Endodermal cell (in vitro differentiated cells): ENCODE data around the gene IL21R. TPM values are rescaled to one million over a fixed set of nuclear protein-coding genes. Genes with fewer than 3 reads are reported as not detected.
A peak's percentile ranks its signal among the peaks of the same experiment; 100 is the strongest.

Experiments
- DNase-seq: peaks from one replicate; pipeline ENCODE4 v3.0.0-alpha.2; 2017
- H3K27ac ChIP-seq: 2 replicates; pipeline ENCODE4 v1.5.1; 2013; ENCODE audit warnings: mild to moderate bottlenecking, low read depth, low read length, moderate library complexity
- H3K27me3 ChIP-seq: 2 replicates; pipeline ENCODE4 v1.6.1; 2013; ENCODE audit warnings: mild to moderate bottlenecking, low read length, moderate library complexity; ENCODE audit not compliant: insufficient read depth, control insufficient read depth, poor library complexity, severe bottlenecking
- H3K36me3 ChIP-seq: 2 replicates; pipeline ENCODE4 v1.7.0; 2013; ENCODE audit warnings: mild to moderate bottlenecking, low read length, moderate library complexity; ENCODE audit not compliant: control insufficient read depth, insufficient read depth
- H3K4me1 ChIP-seq: one replicate; pipeline ENCODE4 v1.7.0; 2013; ENCODE audit warnings: low read length; ENCODE audit not compliant: control insufficient read depth, insufficient read depth
- H3K4me3 ChIP-seq: 2 replicates; pipeline ENCODE4 v1.5.1; 2013; ENCODE audit warnings: mild to moderate bottlenecking, low read length, moderate library complexity
- H3K9ac ChIP-seq: 2 replicates; pipeline ENCODE4 v1.6.1; 2013; ENCODE audit warnings: mild to moderate bottlenecking, low read length, moderate library complexity; ENCODE audit not compliant: poor library complexity, severe bottlenecking; ENCODE audit errors: extremely low read depth
- H3K9me3 ChIP-seq: 2 replicates; pipeline ENCODE4 v1.6.1; 2013; ENCODE audit warnings: mild to moderate bottlenecking, low read length, moderate library complexity; ENCODE audit not compliant: control insufficient read depth
- H3K27ac Mint-ChIP-seq: 2 replicates; pipeline ENCODE4 v1.8.0; 2020; ENCODE audit warnings: mixed read lengths
- H3K27me3 Mint-ChIP-seq: 2 replicates; pipeline ENCODE4 v1.8.0; 2021; ENCODE audit warnings: mild to moderate bottlenecking, mixed read lengths; ENCODE audit not compliant: insufficient read depth
- H3K36me3 Mint-ChIP-seq: 2 replicates; pipeline ENCODE4 v1.8.0; 2020; ENCODE audit warnings: low read depth, mixed read lengths
- H3K4me1 Mint-ChIP-seq: 2 replicates; pipeline ENCODE4 v1.8.0; 2020; ENCODE audit warnings: mixed read lengths
- H3K4me3 Mint-ChIP-seq: 2 replicates; pipeline ENCODE4 v1.8.0; 2020; ENCODE audit warnings: mild to moderate bottlenecking, moderate library complexity, mixed read lengths
- H3K9me3 Mint-ChIP-seq: 2 replicates; pipeline ENCODE4 v1.8.0; 2020; ENCODE audit warnings: mild to moderate bottlenecking, mixed read lengths
- CTCF ChIP-seq: fragments of 200-600 bp; sonication (generic); conservative IDR thresholded peaks from 2 replicates; pipeline ENCODE4 v1.5.0; 2021; ENCODE audit warnings: antibody characterized with exemption, mild to moderate bottlenecking
- WGBS, 2 experiments: methylation state at CpG; one replicate each; pipeline versions ENCODE4 v1.1.5 to v1.1.7; 2013; ENCODE audit warnings: missing lambda C conversion rate in 2 of 2, mixed read lengths in 1 of 2; ENCODE audit not compliant: insufficient coverage in 1 of 2, insufficient read length in 1 of 2; 5-methylcytosine and 5-hydroxymethylcytosine counted together
- total RNA-seq, 2 donors: library from RNA; stranded (reverse); fragmentation: NEBNext Ultra II Directional in 1 of 2; extraction: Animal tissue kit (Norgen Biotek cat#: 25700) in 1 of 2; gene quantifications; 2 replicates in 1 of 2; 3 replicates in 1 of 2; pipeline ENCODE4 v1.2.1, GENCODE V29; 2021

IL21R gene
- total RNA-seq, 2 donors from 2014 or later: 0.18 TPM; not detected in 1

DNA sequence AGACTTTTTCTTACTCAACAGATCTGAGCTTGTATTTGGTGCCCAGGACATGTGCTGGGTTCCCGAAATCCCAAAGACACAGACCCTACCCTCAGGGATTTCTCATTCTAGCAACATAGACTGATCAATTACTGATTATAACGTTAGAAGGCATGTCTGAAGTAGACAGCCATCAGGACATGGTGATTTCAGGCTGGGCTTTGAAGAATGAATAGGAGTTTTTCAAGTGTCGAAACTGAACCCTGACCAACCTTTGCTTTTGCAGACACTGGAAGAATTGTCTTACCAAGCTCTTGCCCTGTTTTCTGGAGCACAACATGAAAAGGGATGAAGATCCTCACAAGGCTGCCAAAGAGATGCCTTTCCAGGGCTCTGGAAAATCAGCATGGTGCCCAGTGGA, 40.0 kb upstream of the IL21R start:
- H3K4me3 Mint-ChIP-seq: no peak overlapping the region
- Histone ChIP-seq H3K9me3 (peaks cover 7% of the 10 kb centered on the region), H3K4me1 (no peaks in the 10 kb centered on the region), H3K36me3 (peaks cover 22% of the 10 kb centered on the region), H3K4me3 (no peak overlapping the region), H3K9ac (no peak overlapping the region), H3K27ac (no peak overlapping the region), H3K27me3 (no peaks in the 10 kb centered on the region)
- DNase-seq: no peak
- peak overlapping the region; percentile 12 for H3K27ac Mint-ChIP-seq
- H3K27me3 Mint-ChIP-seq: no peaks in the 10 kb centered on the region
- H3K9me3 Mint-ChIP-seq: no peaks in the 10 kb centered on the region
- TF ChIP-seq CTCF: no peak
- peaks cover 37% of the 10 kb centered on the region for H3K36me3 Mint-ChIP-seq
- H3K4me1 Mint-ChIP-seq: peaks cover 8% of the 10 kb centered on the region
- 90 to 97% methylated on average over 3 of the region's 3 CpGs for WGBS, 2 experiments

DNA sequence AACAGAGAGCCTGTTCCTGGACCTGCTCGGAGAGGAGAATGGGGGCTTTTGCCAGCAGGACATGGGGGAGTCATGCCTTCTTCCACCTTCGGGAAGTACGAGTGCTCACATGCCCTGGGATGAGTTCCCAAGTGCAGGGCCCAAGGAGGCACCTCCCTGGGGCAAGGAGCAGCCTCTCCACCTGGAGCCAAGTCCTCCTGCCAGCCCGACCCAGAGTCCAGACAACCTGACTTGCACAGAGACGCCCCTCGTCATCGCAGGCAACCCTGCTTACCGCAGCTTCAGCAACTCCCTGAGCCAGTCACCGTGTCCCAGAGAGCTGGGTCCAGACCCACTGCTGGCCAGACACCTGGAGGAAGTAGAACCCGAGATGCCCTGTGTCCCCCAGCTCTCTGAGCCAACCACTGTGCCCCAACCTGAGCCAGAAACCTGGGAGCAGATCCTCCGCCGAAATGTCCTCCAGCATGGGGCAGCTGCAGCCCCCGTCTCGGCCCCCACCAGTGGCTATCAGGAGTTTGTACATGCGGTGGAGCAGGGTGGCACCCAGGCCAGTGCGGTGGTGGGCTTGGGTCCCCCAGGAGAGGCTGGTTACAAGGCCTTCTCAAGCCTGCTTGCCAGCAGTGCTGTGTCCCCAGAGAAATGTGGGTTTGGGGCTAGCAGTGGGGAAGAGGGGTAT, 39.3 kb upstream of the IL21R start:
- no peaks in the 10 kb centered on the region for H3K4me1 ChIP-seq
- peaks cover 7% of the 10 kb centered on the region for H3K9me3 ChIP-seq
- Mint-ChIP-seq H3K4me3 (no peak overlapping the region), H3K27me3 (no peaks in the 10 kb centered on the region), H3K27ac (peak overlapping the region; percentile 12), H3K36me3 (peaks cover 37% of the 10 kb centered on the region), H3K9me3 (no peaks in the 10 kb centered on the region), H3K4me1 (peaks cover 8% of the 10 kb centered on the region)
- WGBS, 2 experiments: 89 to 93% methylated on average over 8 to 16 of the region's 16 CpGs
- H3K27ac ChIP-seq: no peak overlapping the region
- H3K9ac ChIP-seq: no peak overlapping the region
- DNase-seq: no peak
- no peak for TF ChIP-seq CTCF
- no peak overlapping the region for H3K4me3 ChIP-seq
- H3K27me3 ChIP-seq: no peaks in the 10 kb centered on the region
- peaks cover 21% of the 10 kb centered on the region for H3K36me3 ChIP-seq

DNA sequence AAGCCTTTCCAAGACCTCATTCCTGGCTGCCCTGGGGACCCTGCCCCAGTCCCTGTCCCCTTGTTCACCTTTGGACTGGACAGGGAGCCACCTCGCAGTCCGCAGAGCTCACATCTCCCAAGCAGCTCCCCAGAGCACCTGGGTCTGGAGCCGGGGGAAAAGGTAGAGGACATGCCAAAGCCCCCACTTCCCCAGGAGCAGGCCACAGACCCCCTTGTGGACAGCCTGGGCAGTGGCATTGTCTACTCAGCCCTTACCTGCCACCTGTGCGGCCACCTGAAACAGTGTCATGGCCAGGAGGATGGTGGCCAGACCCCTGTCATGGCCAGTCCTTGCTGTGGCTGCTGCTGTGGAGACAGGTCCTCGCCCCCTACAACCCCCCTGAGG, 38.7 kb upstream of the IL21R start:
- no peak overlapping the region for H3K4me3 Mint-ChIP-seq
- 94% methylated on average over 2 to 5 of the region's 5 CpGs for WGBS, 2 experiments

More for the DNA sequence above, 38.7 kb upstream of the IL21R start:
- no peak overlapping the region for H3K27ac ChIP-seq
- TF ChIP-seq CTCF: peak; percentile 60
- no peak overlapping the region for H3K9ac ChIP-seq
- H3K27me3 ChIP-seq: no peaks in the 10 kb centered on the region
- no peaks in the 10 kb centered on the region for H3K4me1 ChIP-seq
- DNase-seq: no peak
- peaks cover 8% of the 10 kb centered on the region for H3K4me1 Mint-ChIP-seq
- peaks cover 21% of the 10 kb centered on the region for H3K36me3 ChIP-seq
- peaks cover 7% of the 10 kb centered on the region for H3K9me3 ChIP-seq
- H3K27me3 Mint-ChIP-seq: no peaks in the 10 kb centered on the region
- no peak overlapping the region for H3K27ac Mint-ChIP-seq
- no peaks in the 10 kb centered on the region for H3K9me3 Mint-ChIP-seq
- H3K36me3 Mint-ChIP-seq: peaks cover 37% of the 10 kb centered on the region
- H3K4me3 ChIP-seq: no peak overlapping the region
